GM15510 (cell line): ENCODE data around the gene ANKRD33.

Experiments used
- POLR2A ChIP-seq: IDR thresholded peaks from 3 replicates; pipeline ENCODE4 v1.6.1; 2011; ENCODE audit warnings: borderline replicate concordance; ENCODE audit not compliant: insufficient read length; ENCODE audit errors: extremely low read depth

The ANKRD33 gene

GRCh38 chr12:51866762-51867161 lies 21.1 kb upstream of the ANKRD33 start:
- no peak for TF ChIP-seq POLR2A

- no peak for TF ChIP-seq POLR2A
Observed at GRCh38 chr12:51867371-51867770, 20.5 kb upstream of the ANKRD33 start.

GRCh38 chr12:51867796-51868428 lies 20.0 kb upstream of the ANKRD33 start:
- no peak for TF ChIP-seq POLR2A

- no peak for TF ChIP-seq POLR2A
Observed at GRCh38 chr12:51868821-51869495, 18.9 kb upstream of the ANKRD33 start.

- TF ChIP-seq POLR2A = no peak
Observed at GRCh38 chr12:51869496-51869865, 18.4 kb upstream of the ANKRD33 start.

- no peak for TF ChIP-seq POLR2A
Observed at GRCh38 chr12:51869931-51870330, 18.0 kb upstream of the ANKRD33 start.

- no peak for TF ChIP-seq POLR2A
Observed at GRCh38 chr12:51870504-51870903, 17.4 kb upstream of the ANKRD33 start.

GRCh38 chr12:51871126-51871525 lies 16.8 kb upstream of the ANKRD33 start:
- no peak for TF ChIP-seq POLR2A

GRCh38 chr12:51871918-51872688 lies 15.8 kb upstream of the ANKRD33 start:
- no peak for TF ChIP-seq POLR2A

- TF ChIP-seq POLR2A = no peak
Observed at GRCh38 chr12:51872689-51872981, 15.3 kb upstream of the ANKRD33 start.

- TF ChIP-seq POLR2A = no peak
Observed at GRCh38 chr12:51873251-51873994, 14.5 kb upstream of the ANKRD33 start.

GRCh38 chr12:51874000-51874399 lies 13.9 kb upstream of the ANKRD33 start:
- no peak for TF ChIP-seq POLR2A

- TF ChIP-seq POLR2A = no peak
Observed at GRCh38 chr12:51874486-51874885, 13.4 kb upstream of the ANKRD33 start.

GRCh38 chr12:51879102-51879501 lies 8.8 kb upstream of the ANKRD33 start:
- TF ChIP-seq POLR2A = no peak

- TF ChIP-seq POLR2A = no peak
Observed at GRCh38 chr12:51883295-51883694, 4.6 kb upstream of the ANKRD33 start.

GRCh38 chr12:51883998-51884675 lies 3.8 kb upstream of the ANKRD33 start:
- TF ChIP-seq POLR2A = no peak
